Stimulated activated CD4-positive, alpha-beta T cell treated with anti-CD3 and anti-CD28 coated beads, Interleukin-4, amount 100 ng/mL, for 48 hours (primary cell): ENCODE data around the gene ZFAND3.
"Not testable (repeated sequence)": the region's sequence is repeated elsewhere in the genome, so short reads cannot be mapped to it uniquely, and the experiment has no call there.

Experiments
- DNase-seq, 2 donors: peaks; one replicate each; pipeline ENCODE4 v3.0.0-alpha.2; 2020; ENCODE audit warnings: low read depth in 2 of 2

ZFAND3 gene

DNA sequence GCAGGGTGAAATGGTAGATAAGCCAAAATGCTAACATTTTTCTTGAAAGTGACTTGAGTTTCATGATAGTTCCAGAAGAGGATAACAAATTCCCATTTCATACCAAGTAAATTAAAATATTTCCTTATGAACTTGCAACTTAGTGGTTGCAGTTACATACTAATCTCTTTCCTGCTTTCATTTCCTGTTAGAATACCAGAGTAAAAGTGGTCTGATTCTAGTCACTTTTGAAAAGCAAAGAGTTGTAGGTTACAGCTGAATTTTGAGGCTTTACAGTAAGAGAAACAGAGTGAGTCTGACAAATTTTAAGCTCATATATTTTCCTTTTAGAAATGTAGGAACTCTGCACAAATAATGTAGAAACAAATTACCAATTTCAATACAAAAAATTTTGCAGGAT, 117.4 kb downstream of the ZFAND3 start:
- DNase-seq = no peak

DNA sequence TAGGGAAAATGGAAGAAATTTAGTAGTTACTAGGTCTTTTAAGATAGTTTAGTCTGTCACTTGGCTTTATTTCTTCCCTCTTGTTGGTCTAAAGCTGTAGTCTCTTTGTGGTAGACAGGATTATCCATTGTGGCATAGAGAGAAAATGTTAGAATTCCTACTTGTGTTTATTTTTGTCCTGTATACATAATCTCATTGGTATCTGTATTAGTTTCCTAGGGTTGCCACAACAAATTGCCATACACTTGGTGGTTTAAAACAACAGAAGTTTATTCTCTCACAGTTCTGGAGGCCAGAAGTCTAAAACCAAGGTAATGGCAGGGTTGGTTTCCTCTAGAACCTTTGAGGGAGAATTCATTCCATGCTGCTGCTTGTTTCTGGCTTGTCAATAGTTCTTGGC, 119.4 kb downstream of the ZFAND3 start:
- DNase-seq = no peak

DNA sequence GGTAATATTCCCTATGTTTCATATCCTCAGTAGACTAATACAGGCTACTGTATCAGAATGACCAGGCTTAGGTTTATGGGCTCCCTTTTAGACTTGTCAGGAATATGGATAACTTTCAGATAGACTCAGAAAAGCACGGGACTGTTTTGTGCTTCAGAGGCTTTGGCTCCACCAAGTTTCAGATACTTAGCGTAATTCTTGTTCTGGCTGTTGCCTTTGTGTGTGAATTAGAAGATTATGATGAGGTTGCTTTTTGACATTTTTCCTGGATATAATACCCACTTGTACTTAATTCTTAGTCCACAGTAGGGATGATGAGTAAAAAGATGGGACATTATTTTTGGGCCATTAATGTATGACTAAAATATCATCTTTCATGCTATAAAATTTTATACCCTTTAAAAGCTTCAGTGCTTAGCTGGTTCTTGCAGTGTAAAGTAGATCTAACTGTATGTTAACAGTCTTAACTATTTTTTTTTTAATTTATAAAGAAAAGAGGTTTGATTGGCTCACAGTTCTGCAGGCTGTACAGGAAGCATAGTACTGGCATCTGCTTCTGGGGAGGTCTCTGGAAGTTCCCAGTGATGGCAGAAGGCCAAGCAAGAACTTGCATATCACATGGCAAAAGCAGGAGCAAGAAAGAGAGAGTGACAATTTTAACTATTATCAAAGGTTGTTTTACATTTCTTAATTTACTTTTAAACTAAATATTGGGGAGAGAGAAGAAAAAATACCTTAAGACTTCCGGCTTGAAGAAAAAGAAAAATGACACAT, 120.7 kb downstream of the ZFAND3 start:
- DNase-seq = no peak

DNA sequence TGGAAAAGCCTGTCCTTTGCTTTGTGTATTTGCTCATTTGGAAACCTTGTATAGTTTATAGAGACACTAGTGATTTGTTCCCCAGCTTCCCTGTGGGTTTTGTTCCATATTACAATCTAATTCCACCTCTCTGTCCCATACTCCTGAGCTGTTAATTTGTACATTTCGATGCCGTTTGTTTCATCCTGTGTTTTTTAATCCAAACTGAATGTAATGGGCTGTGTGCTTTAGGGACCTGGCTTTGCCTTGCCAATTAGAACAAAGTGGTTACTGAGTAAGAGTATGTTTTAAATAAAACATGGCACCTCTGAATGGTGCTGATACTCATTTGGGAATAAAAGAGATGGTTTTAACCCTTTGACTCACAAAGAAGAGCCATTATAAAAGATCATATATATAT, 122.3 kb downstream of the ZFAND3 start:
- no peak for DNase-seq

DNA sequence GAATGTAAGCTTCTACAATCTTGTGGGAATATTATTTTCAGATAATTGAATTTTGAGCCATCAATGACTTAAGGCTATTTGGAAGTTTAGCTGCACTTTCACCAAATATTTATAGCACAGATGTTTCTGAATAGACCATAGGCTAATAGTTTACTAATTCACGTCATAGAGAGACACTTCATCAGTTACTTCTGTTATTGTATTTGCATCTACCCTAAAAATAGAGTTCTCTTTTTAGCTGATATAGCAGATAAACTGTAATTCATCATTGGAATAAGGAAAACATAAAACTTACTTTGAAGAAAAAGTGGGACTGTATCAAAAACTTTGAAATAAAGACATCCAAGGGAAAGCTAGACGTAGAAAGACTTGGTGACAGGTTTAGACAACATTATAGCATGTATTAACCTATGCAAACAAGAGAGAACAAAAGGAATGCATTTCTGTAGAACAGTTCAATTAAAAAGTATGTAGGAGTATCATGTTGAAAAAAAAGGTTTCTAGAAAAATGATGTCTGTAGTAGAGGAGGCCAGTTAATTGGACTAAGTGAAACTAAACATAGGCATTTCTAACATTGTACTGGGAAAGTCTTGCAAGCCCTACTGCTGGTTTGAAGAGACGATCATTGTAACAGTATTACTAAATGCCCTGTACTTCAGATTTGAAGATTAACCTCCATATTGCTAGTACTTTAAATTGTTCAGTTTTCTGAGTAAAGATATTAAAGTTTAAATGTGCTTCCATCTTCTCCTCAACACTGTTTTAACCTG, 123.3 kb downstream of the ZFAND3 start:
- DNase-seq = no peak

DNA sequence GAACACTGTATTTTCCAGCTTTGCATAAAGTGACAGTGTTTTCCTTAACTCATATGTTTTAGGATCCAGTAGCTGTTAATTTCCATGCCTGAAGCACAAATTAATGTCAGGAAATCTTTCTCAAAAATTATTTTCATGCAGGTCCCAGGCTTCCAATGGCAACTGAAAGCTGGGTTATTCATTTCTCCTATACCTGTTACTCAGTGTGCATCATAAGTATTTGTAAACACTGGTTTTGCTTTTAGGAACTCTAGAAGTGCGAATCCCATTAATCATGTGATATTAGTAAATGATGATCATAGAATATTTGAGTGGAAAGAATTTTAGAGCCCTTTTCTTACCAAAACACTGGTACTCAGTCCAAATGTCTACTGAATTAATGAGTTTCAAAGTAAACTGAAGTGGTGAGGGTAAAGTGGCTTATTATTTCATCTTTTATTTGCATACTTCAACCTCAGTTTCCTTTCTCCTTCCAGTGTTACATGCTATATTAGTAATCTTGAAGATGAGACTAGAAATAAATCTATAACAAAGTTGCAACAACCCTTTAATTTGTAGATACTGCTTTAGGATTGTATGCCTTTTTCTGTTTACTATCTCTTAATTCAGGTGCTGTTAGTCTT, 124.0 kb downstream of the ZFAND3 start:
- DNase-seq = no peak

DNA sequence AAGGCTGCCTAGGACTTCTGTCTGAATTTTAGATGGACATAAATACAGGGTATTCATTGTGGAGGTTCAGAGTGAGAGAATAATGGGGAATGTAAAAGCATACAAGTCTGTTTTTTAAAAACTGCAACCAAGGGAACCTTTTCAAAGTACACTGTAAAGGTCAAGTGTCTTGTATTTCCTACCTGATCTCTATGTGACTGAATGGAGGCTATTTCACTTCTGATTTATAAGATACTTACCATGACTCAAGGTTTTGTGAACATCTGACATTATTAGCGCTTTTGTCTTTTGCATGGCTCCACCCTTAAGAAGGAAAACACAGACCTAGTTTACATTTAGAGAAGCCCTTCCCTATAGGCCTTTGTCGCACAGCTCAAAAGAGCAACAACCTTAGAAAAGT, 126.5 kb downstream of the ZFAND3 start:
- DNase-seq = no peak

DNA sequence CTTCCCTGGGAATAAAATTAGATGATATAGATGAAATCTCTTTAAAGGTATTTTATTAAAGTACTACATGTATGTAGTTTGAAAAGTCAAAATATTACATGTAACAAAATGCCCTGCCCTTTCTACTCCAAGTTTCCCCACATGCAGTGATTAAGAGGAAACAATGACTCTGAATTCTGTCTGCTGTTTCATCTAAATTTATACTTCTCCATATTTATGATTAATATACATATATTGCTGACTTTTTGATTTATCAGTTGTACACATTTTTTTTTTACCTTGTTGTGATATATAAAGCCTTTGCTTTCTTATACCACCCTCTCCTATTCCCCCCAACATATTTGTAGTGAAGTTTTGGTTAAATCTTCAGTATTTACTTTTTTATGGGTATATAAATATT, 127.9 kb downstream of the ZFAND3 start:
- no peak for DNase-seq

DNA sequence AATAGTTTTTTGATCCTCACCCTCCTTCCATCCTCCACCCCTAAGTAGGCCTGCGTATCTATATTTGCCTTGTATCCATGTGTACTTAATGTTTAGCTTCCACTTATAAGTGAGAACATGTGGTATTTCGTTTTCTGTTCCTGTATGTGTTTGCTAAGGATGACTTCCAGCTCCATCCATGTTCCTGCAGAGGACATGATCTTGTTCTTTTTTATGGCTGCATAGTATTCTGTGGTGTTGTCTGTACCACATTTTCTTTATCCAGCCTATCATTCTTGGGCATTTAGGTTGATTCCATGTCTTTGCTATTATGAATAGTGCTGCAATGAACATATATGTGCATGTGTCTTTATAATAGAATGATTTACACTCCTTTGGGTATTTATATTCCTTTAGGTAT, 129.1 kb downstream of the ZFAND3 start:
- not testable (repeated sequence) for DNase-seq

DNA sequence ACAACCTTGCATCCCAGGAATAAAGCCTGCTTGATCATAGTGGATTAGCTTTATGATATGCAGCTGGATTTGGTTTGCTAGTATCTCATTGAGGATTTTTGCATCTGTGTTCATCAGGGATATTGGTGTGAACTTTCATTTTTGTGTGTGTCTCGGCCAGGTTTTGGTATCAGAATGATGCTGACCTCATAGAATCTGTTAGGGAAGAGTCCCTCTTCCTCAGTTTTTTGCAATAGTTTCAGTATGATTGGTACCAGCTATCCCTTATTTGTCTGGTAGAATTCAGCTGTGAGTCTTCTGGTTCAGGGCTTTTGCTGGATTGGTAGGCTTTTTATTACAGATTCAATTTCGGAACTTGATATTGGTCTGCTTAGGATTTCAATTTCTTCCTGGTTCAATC, 132.5 kb downstream of the ZFAND3 start:
- DNase-seq = no peak

DNA sequence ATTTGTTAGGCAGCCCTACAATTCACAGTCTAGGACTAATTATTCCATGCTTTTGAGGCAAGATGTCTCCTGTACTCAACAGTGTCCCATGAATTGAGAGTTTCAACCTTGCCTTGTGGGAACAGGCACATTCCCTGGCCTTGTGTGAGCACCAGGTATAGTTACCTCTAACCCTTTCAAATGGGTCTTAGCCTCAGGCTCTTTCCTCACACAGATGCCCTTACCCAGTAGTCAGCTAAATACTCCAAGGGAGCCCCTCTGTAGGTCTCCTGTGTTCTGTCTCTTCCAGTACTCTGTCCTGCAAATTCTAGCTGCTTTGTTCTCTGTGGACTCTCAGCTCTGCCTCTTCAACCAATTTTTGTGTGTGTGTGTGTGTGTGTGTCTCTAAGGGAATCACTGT, 135.3 kb downstream of the ZFAND3 start:
- no peak for DNase-seq

DNA sequence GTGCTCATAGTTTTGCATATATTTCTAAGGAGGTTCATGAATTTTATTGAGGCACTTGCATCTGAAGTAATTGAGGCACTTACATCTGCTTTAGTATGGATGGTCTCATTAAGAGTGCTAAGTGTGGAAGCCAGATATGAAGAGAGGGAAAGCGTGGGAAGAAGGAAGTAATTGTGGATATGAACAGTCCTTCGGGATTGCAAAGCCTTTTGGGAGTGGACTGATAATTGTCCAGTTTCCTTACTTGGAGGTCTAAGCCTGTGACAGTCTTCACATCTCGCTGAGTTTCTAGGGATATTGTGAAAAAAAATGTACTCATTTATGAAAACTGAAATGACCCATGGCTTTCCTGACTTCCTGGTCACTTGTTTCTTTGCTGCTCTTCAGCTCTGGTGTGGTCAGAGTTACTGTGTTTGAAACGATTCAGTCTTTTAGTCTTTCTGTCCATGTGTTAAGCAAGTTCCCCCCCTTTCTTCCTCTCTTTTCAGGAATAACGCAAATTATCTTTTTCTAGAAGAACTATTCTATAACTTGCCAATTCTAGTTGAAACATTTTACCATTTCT, 137.3 kb downstream of the ZFAND3 start:
- no peak for DNase-seq

DNA sequence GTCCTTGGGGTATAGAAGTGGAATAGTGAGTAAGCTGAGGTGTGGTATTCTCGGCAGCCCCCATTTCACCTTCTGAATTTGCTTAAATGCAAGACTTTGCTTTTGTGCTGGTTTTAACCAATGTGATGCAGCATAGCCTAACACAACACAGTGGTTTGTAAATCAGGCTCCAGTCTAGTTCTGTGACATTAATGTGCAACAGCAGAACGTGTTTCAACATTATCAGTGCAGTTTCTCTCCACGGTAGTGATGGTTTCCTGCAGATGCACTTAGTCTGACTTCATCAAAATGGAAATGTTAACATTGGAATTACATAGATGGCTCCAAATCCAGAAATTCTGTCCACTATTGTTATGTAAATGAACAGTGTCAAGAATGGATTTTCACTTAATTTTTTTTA, 139.5 kb downstream of the ZFAND3 start:
- no peak for DNase-seq

DNA sequence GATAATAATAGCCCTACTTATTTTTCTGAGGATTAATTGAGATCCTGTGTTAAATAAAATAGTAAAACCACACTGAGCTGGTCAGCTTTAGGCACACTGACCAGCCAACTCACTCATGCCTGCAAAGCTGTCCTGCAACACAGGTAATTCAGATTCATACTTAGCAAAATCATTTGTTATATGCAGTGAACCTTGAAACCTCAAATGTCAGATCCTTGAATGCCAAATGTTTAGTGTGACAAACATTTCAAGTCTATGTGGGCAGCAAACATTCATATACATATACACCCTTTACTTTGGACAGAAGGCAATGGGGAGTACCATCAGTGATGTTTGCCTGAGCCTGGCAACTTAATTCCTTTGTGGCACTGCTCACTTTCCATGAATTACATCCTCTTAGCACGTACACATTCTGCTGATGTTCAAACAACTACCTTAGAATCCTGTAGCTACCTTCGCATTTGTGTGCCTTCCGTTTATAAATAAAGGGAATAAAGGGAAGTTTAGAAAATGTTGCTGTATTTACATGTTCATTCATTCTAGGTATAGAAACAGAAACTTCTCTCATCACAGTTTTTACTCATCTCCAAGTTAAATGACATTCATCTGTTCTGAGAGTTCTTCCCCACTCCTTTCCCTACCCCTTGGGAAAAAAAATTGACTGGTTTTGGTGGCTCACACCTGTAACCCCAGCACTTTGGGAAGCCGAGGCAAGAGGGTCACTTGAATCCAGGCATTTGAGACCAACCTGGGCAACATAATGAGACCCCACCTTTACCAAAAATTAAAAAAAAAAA, 140.8 kb downstream of the ZFAND3 start:
- DNase-seq = no peak

DNA sequence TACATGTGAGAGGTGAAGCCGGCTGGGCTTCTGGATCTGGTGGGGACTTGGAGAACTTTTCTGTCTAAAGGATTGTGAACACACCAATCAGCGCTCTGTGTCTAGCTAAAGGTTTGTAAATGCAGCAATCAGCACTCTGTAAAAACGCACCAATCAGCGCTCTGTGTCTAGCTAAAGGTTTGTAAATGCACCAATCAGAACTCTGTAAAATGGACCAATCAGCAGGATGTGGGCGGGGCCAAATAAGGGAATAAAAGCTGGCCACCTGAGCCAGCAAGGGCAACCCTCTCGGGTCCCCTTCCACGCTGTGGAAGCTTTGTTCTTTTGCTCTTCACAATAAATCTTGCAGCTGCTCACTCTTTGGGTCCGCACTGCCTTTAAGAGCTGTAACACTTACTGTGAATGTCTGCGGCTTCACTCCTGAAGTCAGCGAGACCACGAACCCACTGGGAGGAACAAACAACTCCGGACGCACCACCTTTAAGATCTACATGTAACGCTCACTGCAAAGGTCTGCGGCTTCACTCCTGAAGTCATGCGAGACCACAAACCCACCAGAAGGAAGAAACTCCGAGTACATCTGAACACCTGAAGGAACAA, 143.1 kb downstream of the ZFAND3 start:
- not testable (repeated sequence) for DNase-seq

DNA sequence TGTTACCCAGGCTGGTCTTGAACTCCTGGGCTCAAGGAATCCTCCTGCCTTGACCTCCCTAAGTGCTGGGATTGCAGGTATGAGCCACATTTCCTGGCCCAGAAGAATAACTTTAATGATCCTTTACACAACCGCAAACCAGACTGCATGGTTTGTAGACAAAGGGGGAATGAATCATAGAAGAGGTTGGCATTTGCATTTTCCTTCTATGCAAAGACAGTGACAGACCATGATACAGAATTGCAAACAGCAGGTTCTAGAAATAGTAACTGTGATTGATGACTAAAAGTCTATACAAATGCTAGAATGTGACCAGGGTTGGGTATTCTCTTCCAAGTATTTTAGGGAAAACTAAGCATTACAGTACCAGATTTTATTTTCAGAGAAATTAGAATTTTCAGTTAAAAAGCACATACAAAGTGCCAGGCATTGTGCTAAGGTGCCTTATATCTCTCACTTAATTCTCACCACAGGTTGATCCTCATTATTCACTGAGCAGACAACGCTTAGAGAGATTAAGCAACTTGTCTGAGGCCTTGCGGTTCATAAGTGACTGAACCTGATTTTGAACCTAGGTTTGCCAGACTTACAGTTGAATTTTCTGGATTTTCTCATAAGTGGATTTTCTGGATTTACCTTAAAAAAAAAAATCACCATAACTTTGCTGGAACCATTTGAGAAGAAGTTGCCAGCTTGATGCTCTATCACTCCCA, 146.6 kb downstream of the ZFAND3 start:
- DNase-seq = no peak

DNA sequence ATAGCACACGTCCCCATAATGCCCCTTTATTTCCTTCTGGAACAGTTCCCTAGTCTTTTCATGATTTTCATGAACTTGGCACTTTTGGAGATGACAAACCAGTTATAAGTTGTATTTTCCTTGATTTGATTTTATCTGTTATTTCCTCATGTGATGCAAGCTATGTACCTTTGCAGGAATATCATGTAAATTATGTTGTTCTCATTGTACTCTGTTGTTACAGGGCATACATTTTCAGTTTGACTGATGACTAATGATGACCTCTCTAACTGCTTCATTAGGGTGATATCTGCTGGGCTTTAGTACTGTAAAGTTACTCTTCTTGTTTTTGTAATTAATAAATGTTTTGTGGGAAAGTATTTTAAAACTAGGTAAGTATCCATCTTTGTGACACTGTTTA, 147.3 kb downstream of the ZFAND3 start:
- DNase-seq = no peak

DNA sequence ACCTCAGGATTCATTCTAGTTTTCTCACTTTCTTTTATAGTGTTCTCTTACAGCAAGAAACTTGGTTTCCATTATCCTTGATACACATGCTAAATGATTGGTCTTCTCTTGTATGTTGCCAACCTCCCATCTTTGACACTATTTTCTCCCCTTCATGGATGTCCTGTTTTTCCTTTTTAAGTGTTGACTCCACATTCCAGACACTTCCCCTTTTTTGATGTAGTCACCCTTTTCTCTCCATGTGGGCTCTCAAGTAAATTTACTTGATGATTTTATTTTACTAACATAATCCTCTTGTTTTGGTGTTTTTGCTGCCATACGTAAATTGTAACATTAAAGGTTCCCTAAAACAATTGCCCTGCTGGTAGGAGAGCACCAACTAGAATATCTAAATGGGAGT, 148.1 kb downstream of the ZFAND3 start:
- no peak for DNase-seq

DNA sequence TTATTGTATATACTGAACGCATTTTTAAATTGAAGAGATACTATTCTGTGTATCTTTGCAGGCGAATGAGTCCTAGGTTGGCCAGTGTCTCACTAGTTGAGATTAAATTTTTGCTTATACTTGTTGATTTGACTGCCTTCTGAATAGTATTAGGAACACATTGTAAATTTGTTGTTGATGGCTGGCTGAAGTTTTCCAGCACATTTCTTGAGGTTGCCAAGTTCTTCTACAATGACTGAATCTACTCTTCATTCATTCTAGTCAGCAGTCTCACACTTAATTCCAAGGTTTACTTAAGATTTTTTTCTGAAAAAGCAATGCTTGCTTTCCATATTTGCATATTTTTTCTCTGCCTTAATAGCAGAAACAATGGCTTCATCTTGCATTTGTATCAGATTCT, 151.7 kb downstream of the ZFAND3 start:
- no peak for DNase-seq

DNA sequence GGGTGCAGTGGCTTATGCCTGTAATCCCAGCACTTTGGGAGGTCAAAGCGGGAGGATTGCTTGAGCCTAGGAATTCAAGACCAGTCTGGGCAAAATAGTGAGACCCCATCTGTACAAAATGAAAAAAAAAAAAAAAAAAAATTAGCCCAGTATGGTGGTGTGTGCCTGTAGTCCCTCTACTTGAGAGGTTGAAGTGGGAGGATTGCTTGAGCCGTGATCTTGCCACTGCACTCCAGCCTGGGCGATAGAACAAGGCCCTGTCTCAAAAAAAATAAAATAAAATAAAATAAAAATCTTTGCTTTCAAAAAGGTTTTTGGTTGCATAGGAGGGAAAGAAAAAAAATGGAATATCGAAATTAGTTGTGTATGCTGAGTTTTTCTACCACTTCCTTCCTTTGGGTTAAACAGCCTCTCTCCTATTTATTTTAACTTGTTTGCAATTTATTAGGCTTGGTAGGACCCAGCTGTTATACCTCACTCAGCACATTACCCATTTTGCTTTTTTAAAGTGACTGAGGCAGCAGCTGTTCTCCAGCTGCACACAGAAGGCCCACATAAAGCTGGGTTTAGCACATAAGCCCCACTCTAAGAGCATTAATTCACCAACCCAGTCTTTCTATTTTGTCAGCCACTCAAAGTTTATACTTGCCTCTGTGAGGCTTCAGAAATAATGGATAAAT, 152.3 kb downstream of the ZFAND3 start:
- DNase-seq = no peak
